Measurements from ENCODE around the gene NKTR.
"Not testable (repeated sequence)": the region's sequence is repeated elsewhere in the genome, so short reads cannot be mapped to it uniquely, and the experiment has no call there.

NKTR gene

DNA sequence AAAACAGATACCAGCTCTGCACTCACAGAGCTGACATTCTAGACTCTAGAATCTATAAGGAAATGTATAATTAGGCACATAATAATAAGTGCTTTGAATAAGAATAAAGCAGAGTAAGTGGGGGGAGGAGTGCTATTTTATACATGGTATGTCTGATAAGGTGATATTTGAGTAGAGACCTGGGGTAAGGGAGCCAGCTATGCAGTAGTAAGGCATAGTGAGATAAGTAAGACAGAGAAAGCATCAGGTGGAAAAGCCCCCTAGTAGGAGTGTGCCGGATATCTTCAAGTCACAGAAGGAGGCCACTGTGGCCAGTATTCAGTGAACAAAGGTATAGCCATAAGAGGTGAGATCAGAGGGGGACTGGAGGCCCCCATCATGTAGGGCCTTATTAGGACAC is 6.9 kb upstream of the NKTR start:
- Histone ChIP-seq H3K27me3 (replicated peaks; ENCODE audit: control insufficient read depth, insufficient read depth, low read length, poor library complexity, severe bottlenecking) (no peaks in the 10 kb centered on the region), H3K9me3 (ENCODE audit: control insufficient read depth, low read length) (no peaks in the 10 kb centered on the region), H3K27ac (ENCODE audit: insufficient read depth, low read length, poor library complexity, severe bottlenecking) (no peak overlapping the region), H3K36me3 (ENCODE audit: control insufficient read depth, insufficient read depth, low read length) (peaks cover 16% of the 10 kb centered on the region), H3K4me1 (ENCODE audit: control insufficient read depth, insufficient read depth, low read length, poor library complexity, severe bottlenecking) (peaks cover 14% of the 10 kb centered on the region), H3K4me3 (ENCODE audit: insufficient read depth, low read depth, low read length, poor library complexity, severe bottlenecking) (no peak overlapping the region)
- DNase-seq, result no peak

DNA sequence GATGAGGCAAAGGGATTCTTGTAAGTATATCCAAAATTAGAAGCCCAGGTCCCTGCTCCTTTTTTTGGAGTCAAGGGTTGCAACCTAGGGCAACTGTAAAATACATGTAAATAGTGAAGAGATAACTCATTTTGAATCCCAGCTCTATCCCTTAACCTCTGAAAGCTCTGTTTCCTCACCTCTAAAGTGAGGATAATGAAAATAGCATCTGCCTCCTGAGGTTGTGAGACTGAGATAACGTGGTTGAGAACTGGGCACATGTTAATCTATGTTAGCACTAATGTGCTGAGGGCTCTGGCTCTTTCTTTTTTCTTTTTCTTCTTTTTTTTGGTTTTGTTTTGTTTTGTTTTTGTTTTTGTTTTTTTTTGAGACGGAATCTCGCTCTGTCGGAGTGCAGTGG is 4.8 kb upstream of the NKTR start:
- Histone ChIP-seq H3K27ac (ENCODE audit: insufficient read depth, low read length, poor library complexity, severe bottlenecking) (no peak overlapping the region), H3K36me3 (ENCODE audit: control insufficient read depth, insufficient read depth, low read length) (peaks cover 16% of the 10 kb centered on the region), H3K9me3 (ENCODE audit: control insufficient read depth, low read length) (no peaks in the 10 kb centered on the region), H3K4me3 (ENCODE audit: insufficient read depth, low read depth, low read length, poor library complexity, severe bottlenecking) (no peak overlapping the region), H3K4me1 (ENCODE audit: control insufficient read depth, insufficient read depth, low read length, poor library complexity, severe bottlenecking) (peaks cover 9% of the 10 kb centered on the region), H3K27me3 (replicated peaks; ENCODE audit: control insufficient read depth, insufficient read depth, low read length, poor library complexity, severe bottlenecking) (no peaks in the 10 kb centered on the region)
- no peak for DNase-seq

DNA sequence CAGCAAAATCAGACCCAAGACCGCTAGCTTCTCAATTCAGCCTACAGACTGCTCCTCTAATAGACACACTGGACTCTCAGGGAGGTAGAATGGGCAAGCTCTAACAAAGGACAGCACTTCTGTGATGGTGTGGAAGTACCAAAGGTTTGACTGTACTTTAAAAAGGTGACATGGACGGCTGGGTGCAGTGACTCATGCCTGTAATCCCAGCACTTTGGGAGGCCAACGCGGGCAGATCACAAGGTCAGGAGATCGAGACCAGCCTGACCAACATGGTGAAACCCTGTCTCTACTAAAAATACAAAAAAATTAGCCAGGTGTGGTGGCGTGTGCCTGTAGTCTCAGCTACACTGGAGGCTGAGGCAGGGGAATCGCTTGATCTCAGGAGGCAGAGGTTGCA is 3.4 kb upstream of the NKTR start:
- not testable (repeated sequence) for H3K9me3 ChIP-seq (ENCODE audit: control insufficient read depth, low read length); H3K27me3 ChIP-seq (replicated peaks; ENCODE audit: control insufficient read depth, insufficient read depth, low read length, poor library complexity, severe bottlenecking); DNase-seq; H3K27ac ChIP-seq (ENCODE audit: insufficient read depth, low read length, poor library complexity, severe bottlenecking); H3K4me1 ChIP-seq (ENCODE audit: control insufficient read depth, insufficient read depth, low read length, poor library complexity, severe bottlenecking); H3K4me3 ChIP-seq (ENCODE audit: insufficient read depth, low read depth, low read length, poor library complexity, severe bottlenecking)
- H3K36me3 ChIP-seq (ENCODE audit: control insufficient read depth, insufficient read depth, low read length), result peaks cover 16% of the 10 kb centered on the region

DNA sequence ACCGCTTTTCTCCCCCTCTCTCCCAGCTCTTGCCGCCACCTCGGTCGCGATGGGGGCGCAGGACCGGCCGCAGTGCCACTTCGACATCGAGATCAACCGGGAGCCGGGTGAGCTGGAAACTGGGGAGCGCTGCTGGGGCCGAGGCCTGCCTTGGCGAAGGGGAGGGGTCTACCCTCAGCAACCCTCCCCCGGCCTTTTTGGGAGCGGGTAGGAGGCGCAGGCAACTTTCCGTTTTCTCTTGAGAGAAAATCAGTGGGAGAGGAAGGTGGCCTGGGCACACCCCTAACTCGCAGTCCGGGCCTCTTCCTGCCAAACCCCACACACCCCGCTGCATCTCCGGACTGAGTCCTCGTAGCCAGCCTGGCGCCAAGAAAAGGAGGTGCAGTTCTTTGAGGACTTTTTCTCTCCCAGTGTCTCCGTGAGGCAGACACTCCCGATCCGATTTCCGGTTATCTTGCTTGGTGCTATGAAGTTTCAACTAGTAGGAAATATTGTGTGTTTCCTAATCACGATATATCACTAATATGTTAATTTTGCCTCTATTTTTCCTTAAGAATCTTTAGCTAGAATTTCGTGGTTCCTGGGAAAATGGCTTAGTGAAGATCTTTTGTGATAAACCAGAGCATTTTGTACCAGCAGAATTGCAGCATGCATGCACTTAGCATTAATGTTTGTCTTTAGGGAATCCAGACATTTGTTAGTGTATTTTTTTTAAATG is 631 bp downstream of the NKTR start:
- DNase-seq, result peak in 1 of 3 donors; percentile 48
- Histone ChIP-seq H3K36me3 (ENCODE audit: control insufficient read depth, insufficient read depth, low read length) (no peaks in the 10 kb centered on the region), H3K4me1 (ENCODE audit: control insufficient read depth, insufficient read depth, low read length, poor library complexity, severe bottlenecking) (peaks cover 10% of the 10 kb centered on the region), H3K27me3 (replicated peaks; ENCODE audit: control insufficient read depth, insufficient read depth, low read length, poor library complexity, severe bottlenecking) (no peaks in the 10 kb centered on the region), H3K4me3 (ENCODE audit: insufficient read depth, low read depth, low read length, poor library complexity, severe bottlenecking) (peak overlapping the region; percentile 88), H3K9me3 (ENCODE audit: control insufficient read depth, low read length) (no peaks in the 10 kb centered on the region), H3K27ac (ENCODE audit: insufficient read depth, low read length, poor library complexity, severe bottlenecking) (peak overlapping the region; percentile 88)

DNA sequence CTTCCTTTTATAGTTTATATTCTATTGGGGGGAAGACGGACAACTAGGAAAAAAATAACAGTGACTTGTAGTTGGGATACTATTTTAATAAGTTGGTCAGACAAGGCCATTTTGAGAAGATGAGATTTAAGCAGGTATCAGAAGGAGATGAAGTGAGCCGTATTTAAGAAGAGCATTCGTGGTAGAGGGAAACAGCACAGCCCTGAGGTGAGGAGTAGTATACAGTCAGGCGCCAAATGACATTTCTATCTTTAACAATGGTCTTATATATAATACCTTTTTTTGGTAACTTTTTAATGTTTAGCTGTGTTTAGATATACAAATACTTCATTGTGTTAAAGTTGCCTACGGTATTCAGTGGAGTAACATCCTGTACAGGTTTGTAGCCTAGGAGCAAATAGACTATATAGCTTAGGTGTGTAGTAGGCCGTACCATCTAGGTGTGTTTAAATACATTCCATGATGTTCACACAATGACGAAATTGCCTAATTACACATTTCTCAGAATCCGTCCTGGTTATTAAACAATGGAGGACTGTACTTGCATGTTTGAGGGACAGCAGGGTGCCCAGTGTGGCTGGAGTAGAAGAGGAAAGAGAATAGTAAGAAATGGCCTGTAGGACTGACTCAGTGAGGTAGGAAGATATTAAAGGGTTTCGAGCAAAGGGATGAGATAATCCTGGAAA is 1.6 kb downstream of the NKTR start:
- Histone ChIP-seq H3K27me3 (replicated peaks; ENCODE audit: control insufficient read depth, insufficient read depth, low read length, poor library complexity, severe bottlenecking) (no peaks in the 10 kb centered on the region), H3K27ac (ENCODE audit: insufficient read depth, low read length, poor library complexity, severe bottlenecking) (no peak overlapping the region)

DNA sequence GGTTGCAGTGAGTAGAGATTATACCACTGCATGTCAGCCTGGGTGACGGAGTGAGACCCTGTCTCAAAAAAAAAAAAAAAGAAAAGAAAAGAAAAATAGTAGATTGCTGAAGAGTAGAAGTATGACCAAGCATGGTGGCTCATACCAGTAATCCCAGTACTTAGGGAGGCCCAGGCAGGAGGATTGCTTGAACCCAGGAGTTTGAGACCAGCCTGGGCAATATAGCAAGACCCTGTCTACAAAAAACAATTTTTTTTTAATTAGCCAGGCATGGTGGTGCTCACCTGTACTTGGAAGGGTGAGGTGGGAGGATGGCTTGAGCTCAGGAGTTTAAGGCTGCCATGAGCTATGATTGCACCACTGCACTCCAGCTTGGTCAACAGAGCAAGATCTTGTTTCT is 2.5 kb downstream of the NKTR start:
- H3K4me1 ChIP-seq (ENCODE audit: control insufficient read depth, insufficient read depth, low read length, poor library complexity, severe bottlenecking), result peaks cover 10% of the 10 kb centered on the region
- no peak overlapping the region for H3K27ac ChIP-seq (ENCODE audit: insufficient read depth, low read length, poor library complexity, severe bottlenecking)
- no peaks in the 10 kb centered on the region for H3K36me3 ChIP-seq (ENCODE audit: control insufficient read depth, insufficient read depth, low read length)
- no peak for DNase-seq
- no peaks in the 10 kb centered on the region for H3K27me3 ChIP-seq (replicated peaks; ENCODE audit: control insufficient read depth, insufficient read depth, low read length, poor library complexity, severe bottlenecking)
- H3K9me3 ChIP-seq (ENCODE audit: control insufficient read depth, low read length), result no peaks in the 10 kb centered on the region
- no peak overlapping the region for H3K4me3 ChIP-seq (ENCODE audit: insufficient read depth, low read depth, low read length, poor library complexity, severe bottlenecking)

More for the DNA sequence above, 1.6 kb downstream of the NKTR start:
- Histone ChIP-seq H3K9me3 (ENCODE audit: control insufficient read depth, low read length) (no peaks in the 10 kb centered on the region), H3K4me3 (ENCODE audit: insufficient read depth, low read depth, low read length, poor library complexity, severe bottlenecking) (peak overlapping the region; percentile 88), H3K4me1 (ENCODE audit: control insufficient read depth, insufficient read depth, low read length, poor library complexity, severe bottlenecking) (peaks cover 10% of the 10 kb centered on the region), H3K36me3 (ENCODE audit: control insufficient read depth, insufficient read depth, low read length) (no peaks in the 10 kb centered on the region)
- no peak for DNase-seq

DNA sequence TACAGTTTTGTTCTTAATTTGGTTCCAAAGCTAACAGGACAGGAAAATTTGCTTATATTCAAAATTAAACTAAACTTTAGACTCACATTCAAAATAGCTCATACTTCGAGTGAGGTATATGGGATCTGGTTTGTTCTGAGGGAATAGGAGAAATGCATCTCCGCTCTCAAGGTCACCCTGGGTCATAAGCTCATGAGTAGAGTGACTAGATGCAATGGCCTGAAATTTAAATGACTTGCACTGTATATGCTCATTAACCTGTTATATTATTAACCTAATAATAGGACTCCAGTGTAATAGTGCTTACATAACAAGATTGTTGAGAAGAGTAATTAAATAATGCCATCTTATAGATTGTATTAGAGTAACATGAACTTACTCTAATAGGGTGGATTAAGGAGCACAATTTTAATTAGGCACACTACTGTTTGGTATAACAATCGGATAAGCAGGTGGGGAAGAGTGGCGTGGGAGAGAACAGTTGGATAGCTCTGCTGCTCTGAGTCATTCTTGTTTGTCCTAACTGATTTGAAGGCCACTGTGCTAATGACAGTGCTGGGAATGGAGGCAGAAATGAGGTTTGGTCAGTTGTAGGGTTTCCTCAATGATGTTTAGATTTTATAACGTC is 5.2 kb downstream of the NKTR start:
- no peaks in the 10 kb centered on the region for H3K36me3 ChIP-seq (ENCODE audit: control insufficient read depth, insufficient read depth, low read length)
- H3K9me3 ChIP-seq (ENCODE audit: control insufficient read depth, low read length), result no peaks in the 10 kb centered on the region
- H3K27ac ChIP-seq (ENCODE audit: insufficient read depth, low read length, poor library complexity, severe bottlenecking), result no peak overlapping the region
- no peak overlapping the region for H3K4me3 ChIP-seq (ENCODE audit: insufficient read depth, low read depth, low read length, poor library complexity, severe bottlenecking)
- H3K27me3 ChIP-seq (replicated peaks; ENCODE audit: control insufficient read depth, insufficient read depth, low read length, poor library complexity, severe bottlenecking), result no peaks in the 10 kb centered on the region
- peaks cover 14% of the 10 kb centered on the region for H3K4me1 ChIP-seq (ENCODE audit: control insufficient read depth, insufficient read depth, low read length, poor library complexity, severe bottlenecking)
- DNase-seq, result no peak

DNA sequence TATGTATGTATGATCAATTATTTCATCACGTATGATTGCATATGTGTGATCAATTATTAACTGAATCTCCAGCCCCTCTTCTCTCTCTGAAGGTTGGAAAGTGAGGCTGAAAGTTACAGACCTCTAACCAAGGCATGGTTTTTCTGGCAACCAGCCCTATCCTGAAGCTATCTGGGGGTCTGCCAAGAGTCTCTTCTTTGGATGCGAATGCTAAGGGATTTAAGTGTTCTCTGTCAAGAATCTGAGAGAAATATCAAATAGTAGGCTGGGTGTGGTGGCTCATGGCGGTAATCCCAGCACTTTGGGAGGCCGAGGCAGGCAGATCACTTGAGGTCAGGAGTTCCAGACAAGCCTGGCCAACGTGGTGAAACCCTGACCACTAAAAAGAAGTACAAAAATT is 8.1 kb downstream of the NKTR start:
- no peak for DNase-seq

DNA sequence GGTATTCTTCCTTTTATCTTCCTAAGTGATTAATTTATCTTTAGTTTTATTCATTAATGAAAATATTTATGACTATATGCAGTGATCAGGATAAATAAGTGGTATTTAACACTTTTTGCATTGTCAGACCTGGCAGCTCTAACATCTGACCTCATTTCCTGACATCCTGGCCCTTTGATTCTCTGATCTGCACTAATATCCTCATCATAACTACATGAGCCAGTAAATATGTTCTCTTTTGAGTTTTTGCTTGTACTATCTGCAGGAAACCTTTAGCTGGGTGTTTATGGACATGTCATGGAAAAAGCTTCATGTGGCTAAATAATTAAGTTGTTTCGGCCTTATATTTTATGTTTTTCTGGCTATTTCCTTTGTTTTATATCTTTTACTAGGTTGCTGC is 10.5 kb downstream of the NKTR start:
- peaks cover 18% of the 10 kb centered on the region for H3K4me1 ChIP-seq (ENCODE audit: control insufficient read depth, insufficient read depth, low read length, poor library complexity, severe bottlenecking)
- no peaks in the 10 kb centered on the region for H3K9me3 ChIP-seq (ENCODE audit: control insufficient read depth, low read length)
- peak overlapping the region; percentile 21 for H3K27ac ChIP-seq (ENCODE audit: insufficient read depth, low read length, poor library complexity, severe bottlenecking)
- no peaks in the 10 kb centered on the region for H3K27me3 ChIP-seq (replicated peaks; ENCODE audit: control insufficient read depth, insufficient read depth, low read length, poor library complexity, severe bottlenecking)
- H3K4me3 ChIP-seq (ENCODE audit: insufficient read depth, low read depth, low read length, poor library complexity, severe bottlenecking), result no peak overlapping the region
- DNase-seq, result no peak
- H3K36me3 ChIP-seq (ENCODE audit: control insufficient read depth, insufficient read depth, low read length), result peaks cover 2% of the 10 kb centered on the region

More for the DNA sequence above, 8.1 kb downstream of the NKTR start:
- no peaks in the 10 kb centered on the region for H3K36me3 ChIP-seq (ENCODE audit: control insufficient read depth, insufficient read depth, low read length)
- no peaks in the 10 kb centered on the region for H3K9me3 ChIP-seq (ENCODE audit: control insufficient read depth, low read length)
- no peak overlapping the region for H3K27ac ChIP-seq (ENCODE audit: insufficient read depth, low read length, poor library complexity, severe bottlenecking)
- H3K4me1 ChIP-seq (ENCODE audit: control insufficient read depth, insufficient read depth, low read length, poor library complexity, severe bottlenecking), result peaks cover 14% of the 10 kb centered on the region
- no peak overlapping the region for H3K4me3 ChIP-seq (ENCODE audit: insufficient read depth, low read depth, low read length, poor library complexity, severe bottlenecking)
- no peaks in the 10 kb centered on the region for H3K27me3 ChIP-seq (replicated peaks; ENCODE audit: control insufficient read depth, insufficient read depth, low read length, poor library complexity, severe bottlenecking)

DNA sequence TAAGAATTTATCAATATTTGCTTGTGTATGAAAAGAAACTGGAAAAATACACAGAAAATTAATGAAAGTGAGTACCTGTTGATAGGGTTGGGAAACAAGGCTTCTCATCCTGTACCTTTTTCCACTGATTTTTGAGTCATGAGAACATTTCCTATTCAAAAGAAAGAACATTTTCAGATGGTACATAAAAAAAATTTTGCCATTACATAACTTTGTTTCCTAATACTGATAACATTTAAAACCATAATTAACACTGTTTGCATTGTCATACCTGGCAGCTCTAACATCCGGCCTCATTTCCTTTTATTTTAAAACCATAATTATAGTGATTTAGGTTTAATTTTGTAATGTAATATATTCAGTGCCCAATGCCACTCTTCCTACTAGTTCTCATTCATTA is 11.7 kb downstream of the NKTR start:
- Histone ChIP-seq H3K36me3 (ENCODE audit: control insufficient read depth, insufficient read depth, low read length) (peaks cover 6% of the 10 kb centered on the region), H3K4me1 (ENCODE audit: control insufficient read depth, insufficient read depth, low read length, poor library complexity, severe bottlenecking) (peaks cover 18% of the 10 kb centered on the region), H3K27me3 (replicated peaks; ENCODE audit: control insufficient read depth, insufficient read depth, low read length, poor library complexity, severe bottlenecking) (no peaks in the 10 kb centered on the region), H3K9me3 (ENCODE audit: control insufficient read depth, low read length) (no peaks in the 10 kb centered on the region), H3K27ac (ENCODE audit: insufficient read depth, low read length, poor library complexity, severe bottlenecking) (peak overlapping the region; percentile 14), H3K4me3 (ENCODE audit: insufficient read depth, low read depth, low read length, poor library complexity, severe bottlenecking) (no peak overlapping the region)
- DNase-seq, result no peak

Measured in effector memory CD4-positive, alpha-beta T cell (primary cell).